CD4-positive, alpha-beta T cell treated with Interleukin-21 for 1 hour (primary cell): ENCODE data around the gene CCDC9.
"Not testable (repeated sequence)": the region's sequence is repeated elsewhere in the genome, so short reads cannot be mapped to it uniquely, and the experiment has no call there.

Experiments
- DNase-seq: peaks from one replicate; pipeline ENCODE4 v3.0.0-alpha.2; 2020

CCDC9 gene

DNA sequence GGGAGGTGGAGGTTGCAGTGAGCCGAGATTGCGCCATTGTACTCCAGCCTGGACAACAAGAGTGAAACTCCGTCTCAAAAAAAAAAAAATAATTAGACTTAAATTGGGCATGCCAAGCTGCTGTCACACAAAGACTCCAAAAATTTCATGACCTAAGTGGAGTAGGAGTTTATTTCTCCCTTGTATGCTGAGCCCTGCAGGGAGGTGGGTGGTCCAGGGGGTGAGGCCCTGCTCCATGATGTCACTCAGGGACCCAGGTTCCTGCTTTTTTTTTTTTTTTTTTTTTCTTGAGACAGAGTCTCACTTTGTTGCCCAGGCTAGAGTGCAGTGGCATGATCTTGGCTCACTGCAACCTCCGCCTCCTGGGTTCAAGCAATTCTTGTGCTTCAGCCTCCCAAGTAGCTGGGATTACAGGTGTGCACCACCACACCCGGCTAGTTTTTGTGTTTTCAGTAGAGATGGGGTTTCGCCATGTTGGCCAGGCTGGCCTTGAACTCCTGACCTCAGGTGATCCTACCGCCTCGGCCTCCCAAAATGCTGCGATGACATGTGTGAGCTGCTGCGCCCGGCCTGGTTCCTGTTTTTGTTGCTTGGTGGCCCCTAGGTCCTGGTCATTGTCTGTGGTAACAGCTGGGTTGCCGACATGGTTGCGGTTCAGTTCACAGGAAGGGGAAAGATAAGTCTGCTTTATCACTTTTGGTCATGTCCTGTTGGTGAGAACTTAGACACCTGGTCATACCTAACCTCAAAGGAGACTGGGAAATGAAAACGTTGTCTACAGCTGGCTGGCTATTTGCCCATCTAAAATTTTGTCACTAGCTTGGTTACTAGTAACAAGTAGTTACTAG lies 5.8 kb downstream of the CCDC9 start:
- DNase-seq = not testable (repeated sequence)

GRCh38 chr19:47264629-47265028 lies 8.3 kb downstream of the CCDC9 start:
- DNase-seq = no peak

- no peak for DNase-seq
Measured at GRCh38 chr19:47266401-47266941, 10.1 kb downstream of the CCDC9 start.

GRCh38 chr19:47267350-47267759 lies 11.0 kb downstream of the CCDC9 start:
- no peak for DNase-seq

- DNase-seq = no peak
Measured at GRCh38 chr19:47268028-47268427, 11.7 kb downstream of the CCDC9 start.

- no peak for DNase-seq
Measured at GRCh38 chr19:47269596-47269995, 13.3 kb downstream of the CCDC9 start.

DNA sequence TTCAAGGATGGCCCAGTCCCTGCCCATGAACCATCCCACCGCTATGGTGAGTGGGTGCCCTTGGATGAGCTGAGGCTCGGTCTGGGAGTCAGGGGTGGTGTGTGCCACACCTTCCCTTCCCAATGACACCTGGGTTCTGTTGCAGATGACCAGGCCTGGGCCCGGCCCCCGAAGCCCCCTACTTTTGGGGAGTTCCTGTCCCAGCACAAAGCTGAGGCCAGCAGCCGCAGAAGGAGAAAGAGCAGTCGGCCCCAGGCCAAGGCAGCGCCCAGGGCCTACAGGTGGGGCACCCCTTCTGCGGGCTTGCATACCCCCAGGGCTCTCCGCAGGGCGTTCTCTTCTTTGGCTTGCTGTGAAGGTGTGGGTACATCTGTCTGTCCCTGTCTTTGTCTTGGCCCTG lies 14.1 kb downstream of the CCDC9 start:
- DNase-seq = no peak

DNA sequence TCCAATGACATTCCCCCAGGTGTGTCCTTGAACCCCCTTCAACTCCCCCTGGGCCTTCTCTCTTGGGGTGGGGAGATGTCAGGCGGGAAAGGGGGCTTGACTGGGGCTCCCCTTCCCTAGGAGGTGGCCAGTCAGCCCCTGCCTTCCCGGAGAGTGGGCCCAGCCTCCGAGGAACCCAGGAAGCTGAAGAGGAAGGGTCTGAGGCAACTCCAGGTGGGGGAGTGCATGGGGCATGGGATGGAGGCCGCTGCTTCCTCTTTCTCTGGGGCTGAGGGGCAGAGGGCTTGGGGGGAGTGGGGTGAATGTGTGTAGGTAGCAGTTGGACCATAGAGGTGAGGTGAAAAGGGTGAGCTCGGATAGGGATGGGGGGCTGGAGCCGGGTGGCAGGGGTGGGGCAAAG lies 15.6 kb downstream of the CCDC9 start:
- DNase-seq = no peak

DNA sequence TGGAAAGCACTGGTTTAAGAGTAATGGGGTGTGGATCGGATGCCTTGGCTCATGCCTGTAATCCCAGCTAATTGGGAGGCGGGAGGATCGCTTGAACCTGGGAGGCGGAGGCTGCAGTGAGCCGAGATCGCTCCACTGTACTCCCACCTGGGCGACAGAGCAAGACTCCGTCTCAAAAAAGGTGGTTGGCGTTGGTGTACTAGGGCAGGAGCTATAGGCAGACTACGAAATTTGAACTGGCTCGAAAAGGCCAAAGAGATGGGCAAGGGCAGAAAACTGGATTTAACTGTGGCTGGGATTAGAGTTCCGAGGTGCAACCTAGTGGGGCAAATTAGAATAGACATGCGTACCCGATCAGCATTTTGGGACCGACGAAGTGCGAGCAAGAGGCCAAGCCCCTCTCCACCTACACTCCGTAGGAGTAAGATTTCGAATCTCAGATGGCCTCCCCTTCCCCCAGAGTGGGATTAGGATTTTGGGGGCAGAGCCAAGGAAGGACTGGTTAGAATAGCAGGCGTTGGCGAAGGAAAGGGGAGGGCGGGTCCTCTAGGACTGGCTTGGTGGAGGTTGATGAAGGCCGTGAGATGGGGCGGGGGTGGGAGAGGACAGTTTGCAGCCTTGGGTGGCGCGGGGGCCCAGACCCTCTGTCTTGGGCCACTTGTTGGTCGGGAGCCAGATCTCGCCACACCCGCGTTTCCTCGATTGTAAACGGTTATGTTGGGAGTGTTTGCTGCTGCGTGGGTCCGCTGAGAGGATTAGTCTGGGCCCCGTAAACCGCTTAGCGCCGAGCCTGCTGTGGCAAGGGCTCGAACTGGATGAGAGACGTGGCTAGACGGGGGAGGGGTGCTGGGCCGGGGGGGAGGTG lies 16.4 kb downstream of the CCDC9 start:
- no peak for DNase-seq

DNA sequence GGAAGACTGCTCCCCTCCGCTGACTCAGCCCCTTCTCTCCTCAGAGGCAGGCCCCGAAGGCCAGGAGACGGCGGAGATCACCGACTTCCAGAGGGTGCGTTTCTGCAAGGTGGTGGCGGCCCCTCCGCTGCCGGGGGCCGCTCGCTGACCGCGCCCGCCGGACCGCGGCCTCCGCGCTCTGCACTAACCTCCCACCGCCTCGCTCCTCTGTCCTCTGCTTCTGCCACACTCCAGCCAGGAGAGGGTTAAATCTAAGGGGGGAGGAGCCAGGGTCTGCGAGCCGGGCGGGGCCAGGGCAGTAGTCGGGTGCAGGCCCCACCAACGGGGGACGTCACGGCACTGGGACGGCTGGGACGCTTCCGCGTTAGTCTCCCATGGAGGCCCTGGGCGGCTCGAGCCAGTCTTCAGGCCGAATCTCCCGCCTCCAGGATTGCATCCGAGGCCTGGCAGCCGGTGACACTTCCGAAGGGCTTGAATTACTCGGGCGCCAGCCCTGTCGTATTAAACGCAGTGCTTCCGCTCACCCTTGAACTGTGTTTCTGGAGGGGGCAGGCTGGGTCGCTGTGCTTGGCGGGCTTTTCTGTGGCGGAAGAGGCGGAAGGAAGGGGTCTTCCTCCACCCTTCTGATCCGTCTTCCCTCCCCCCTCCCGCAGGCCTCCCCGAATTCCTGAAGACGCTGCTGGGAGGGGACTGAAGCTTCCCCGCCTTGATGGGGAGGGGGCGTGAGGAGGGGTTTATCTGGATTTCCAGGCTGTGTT lies 17.2 kb downstream of the CCDC9 start:
- peak; percentile 94 for DNase-seq

DNA sequence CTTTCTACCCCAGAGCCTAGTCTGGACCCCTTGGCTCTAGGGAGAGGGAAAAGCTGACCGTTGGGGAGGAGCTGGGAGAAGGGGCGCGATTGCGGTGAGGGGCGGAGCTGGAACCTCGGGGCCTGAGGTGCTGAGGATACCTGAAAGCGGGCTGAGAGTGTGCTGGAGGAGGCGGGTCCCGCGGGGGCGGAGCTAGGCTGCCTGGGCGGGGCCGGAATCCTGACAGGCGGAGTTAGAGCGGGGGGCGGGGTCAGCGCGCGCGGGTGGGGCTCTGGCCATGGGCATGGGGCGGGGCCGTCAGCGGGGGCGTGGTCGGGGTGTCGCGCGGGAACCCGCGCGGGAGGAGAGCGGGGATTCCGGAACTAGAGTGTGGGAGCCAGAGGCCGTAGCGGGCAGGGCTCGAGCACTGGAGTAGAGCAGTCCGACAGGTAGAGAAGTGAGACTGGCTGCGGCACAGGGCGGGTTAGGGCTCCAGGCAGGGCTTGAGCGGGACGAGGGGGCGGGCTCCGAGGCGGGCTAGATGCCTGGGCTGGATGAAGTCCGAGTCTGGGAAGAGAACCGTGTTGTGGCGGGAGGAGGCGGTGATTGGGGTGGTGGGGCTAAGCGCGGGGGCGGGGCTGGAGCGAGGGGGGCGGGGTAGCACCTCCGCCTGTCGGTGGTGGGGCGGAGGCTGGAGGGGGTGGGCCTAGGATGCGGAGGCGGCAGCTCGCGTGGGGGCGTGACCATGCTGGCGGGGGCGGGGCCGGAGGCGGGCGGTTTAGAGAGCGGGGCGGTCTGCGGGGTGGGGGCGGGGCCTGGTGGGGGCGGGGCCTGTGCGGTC lies 18.0 kb downstream of the CCDC9 start, which contains the start of gene INAFM1:
Gene INAFM1, plus strand, starts transcription at position 815 of the 820 bp plus-strand sequence. CDS start 35 bp downstream, outside the sequence.
- peak; percentile 98 for DNase-seq

GRCh38 chr19:47274891-47275761 lies 18.8 kb downstream of the CCDC9 start:
- no peak for DNase-seq

DNA sequence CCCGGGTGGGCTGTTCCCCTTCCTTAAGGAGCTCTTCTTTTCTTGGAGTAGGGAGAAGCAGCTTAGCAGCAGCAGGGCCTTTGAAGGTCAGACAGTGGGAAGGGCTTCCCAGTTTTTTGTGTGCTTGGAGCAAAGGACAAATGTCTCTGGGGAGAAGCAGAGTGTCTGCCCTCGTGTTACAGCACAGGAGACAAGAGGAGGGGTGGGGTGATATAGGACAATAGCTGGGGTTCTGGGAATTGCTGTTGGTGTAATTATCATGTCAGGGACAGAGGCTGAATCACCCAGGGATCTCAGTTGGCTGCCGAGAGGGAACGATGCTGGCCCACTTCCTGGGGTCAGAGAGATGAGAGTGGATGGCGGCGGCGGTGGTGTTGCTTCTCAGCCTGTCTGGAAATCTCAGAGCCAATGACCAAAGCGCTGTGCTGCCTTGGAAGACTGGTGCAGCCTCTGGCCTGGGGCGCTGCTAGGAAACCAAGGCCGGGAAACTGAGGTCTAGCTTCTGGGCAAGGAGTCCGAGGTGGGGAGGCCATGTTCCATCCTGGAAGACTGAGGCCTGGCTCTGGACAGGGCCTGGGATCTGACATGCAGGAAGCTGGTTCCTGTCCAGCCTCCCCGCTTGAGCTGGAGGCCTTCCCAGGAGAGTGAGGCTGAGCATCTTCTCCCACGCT lies 19.6 kb downstream of the CCDC9 start:
- DNase-seq = no peak

GRCh38 chr19:47276513-47276912 lies 20.2 kb downstream of the CCDC9 start:
- not testable (repeated sequence) for DNase-seq

DNA sequence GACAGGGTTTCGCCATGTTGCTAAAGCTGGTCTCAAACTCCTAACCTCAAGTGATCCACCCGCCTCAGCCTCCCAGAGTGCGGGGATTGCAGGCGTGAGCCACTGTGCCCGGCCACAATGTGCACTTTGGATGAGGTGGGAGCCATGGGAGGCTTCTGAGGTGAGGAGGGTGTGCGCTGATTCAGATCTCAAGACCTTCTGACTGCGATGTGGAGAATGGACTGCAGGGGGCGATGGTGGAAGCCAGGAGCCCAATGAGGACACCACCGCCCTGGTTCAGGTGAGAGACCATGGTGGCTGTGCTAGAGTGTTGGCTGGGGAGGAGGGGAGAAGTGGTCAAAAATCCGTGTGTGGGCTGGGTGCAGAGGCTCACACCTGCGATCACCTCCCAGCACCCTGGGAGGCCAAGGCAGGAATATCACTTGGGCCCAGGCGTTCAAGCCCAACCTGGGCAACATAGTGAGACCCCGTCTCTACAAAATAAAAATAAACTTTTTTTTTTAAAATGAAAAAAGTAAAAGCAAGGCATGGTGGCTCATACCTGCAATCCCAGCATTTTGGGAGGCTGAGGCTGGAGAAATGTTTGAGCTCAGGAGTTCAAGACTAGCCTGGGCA lies 24.0 kb downstream of the CCDC9 start:
- DNase-seq = peak; percentile 62

DNA sequence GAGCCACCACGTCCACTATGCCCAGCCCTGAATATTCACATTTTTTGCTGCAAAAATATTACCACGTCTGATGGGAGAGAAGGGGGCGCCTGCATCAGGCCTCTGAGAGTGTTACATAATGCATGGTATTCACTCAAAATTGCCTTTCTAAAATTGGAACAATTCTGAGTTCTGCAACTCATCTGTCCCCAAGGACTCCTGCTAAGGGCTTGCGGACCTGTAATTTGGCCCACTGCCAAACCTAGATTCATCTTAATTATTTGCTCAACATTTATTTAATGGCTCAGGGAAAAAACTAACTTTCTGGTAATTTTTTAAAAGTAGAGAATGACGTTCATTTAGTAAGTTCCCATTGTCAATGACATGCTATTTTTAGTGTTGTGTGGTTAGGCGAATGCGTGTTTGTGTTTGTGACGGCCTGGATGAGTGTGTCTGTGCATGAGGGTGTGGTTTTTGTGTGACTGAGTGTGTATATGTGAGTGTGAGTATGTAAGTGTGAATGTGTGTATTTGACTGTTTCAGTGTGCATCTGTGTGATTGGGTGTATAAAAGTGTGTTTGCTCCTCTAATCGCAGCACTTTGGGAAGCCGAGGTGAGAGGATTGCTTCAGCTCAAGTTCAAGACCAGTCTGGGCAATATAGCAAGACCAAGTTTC lies 27.2 kb downstream of the CCDC9 start:
- no peak for DNase-seq

DNA sequence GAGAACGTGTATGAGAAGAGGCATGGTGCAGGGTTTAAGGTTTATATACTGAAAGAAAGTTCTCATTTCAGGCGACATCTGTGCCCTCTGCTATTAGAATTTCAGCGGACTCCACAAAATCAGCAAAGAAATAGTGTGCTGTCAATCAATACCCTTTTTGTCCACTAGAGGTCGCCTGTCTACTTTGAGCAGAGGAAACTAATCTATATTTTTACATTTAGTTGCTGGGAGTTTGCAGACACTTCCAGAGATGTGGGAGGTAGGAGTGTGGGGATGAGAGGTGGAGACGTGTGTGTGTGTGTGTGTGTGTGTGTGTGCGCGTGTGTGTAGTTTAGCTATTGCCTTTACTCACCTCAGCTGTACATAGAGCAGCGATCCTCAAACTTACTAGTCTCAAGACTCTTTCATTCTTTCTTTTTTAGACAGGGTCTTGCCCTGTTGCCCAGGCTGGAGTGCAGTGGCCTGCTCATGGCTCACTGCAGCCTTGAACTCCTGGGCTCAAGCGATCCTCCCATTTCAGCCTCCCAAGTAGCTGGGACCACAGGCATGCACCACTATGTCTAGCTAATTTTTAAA lies 28.1 kb downstream of the CCDC9 start:
- DNase-seq = peak; percentile 76

DNA sequence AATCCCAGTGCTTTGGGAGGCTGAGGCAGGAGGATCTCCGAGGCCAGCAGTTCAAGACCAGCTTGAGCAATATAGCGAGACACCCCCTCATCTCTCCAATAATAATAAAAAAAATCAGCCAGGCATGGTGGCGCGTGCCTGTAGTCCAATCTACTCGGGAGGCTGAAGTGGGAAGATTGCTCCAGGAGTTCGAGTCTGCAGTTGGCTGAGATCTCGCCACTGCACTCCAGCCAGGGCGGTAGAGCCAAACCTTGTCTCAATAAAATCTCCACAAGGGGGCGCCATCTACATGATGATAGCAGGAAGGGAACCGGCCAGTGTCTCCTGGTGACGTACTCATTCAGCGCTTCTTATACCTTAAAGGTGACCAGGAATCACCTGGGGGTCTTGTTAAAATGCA lies 39.7 kb downstream of the CCDC9 start:
- DNase-seq = peak; percentile 86

DNA sequence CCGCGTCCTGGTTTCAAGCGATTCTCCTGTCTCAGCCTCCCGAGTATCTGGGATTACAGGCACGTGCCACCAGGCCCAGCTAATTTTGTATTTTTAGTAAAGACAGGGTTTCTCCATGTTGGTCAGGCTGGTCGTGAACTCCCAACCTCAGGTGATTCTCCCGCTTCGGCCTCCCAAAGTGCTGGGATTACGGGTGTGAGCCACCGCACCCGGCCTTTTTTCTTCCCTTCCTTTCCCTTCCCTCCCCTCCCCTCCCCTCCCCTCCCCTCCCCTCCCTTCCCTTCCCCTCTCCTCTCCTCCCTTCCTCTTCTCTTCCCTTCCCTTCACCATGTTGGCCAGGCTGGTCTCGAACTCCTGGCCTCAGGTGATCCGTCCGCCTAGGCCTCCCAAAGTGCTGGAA lies 44.5 kb downstream of the CCDC9 start:
- not testable (repeated sequence) for DNase-seq
